GM21390 (cell line): ENCODE data around the gene CD34.
"Not testable (repeated sequence)": the region's sequence is repeated elsewhere in the genome, so short reads cannot be mapped to it uniquely, and the experiment has no call there.

ENCODE experiments used
- ATAC-seq: cut with Tn5 transposase; IDR thresholded peaks from one replicate; pipeline ENCODE4 v1.9.1; 2021; ENCODE audit not compliant: unreplicated experiment

Gene CD34

GRCh38 chr1:207910591-207911354, at the start of gene CD34:
Gene CD34, minus strand, starts transcription at chr1:207911125. Its CDS starts 45 bp downstream, at chr1:207911080.
- no peak for ATAC-seq

GRCh38 chr1:207960346-207960745, 49.4 kb upstream of the CD34 start:
- no peak for ATAC-seq

- no peak for ATAC-seq
Measured at GRCh38 chr1:207959910-207960309, 49.0 kb upstream of the CD34 start.

DNA sequence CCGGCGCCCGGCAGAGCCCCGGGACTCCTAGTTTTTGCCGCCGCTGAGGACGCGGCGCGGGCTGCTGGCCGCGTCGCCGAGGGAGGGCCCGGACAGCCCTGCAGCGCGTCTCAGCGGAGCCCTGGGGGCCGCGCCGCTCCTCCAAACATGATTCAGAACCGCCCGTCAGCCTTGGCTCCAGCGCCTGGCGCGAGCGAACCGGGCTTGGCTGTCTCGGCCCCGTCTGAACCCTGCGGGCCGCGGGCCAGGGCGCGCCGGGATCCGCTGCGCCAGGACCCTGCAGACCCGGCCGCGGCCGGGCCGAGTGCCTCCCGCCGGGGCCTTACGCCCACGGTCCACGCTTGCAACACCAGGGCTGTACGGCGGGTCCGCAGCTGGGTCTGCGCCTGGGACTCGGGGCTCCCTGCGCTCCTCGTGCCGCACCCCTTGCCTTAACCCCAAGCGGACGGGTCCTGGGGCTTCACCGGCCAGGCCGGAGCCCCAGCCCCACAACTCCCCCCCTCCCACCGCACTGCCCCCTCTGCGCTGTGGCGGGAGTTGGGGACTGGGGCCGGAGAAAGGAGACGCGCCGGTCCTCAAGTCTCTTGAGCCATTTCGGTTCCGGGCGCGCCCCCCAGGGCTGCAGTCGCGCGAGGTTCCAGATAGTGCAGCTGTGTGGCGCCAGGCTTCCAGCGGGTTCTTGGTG, 48.4 kb upstream of the CD34 start:
- no peak for ATAC-seq

DNA sequence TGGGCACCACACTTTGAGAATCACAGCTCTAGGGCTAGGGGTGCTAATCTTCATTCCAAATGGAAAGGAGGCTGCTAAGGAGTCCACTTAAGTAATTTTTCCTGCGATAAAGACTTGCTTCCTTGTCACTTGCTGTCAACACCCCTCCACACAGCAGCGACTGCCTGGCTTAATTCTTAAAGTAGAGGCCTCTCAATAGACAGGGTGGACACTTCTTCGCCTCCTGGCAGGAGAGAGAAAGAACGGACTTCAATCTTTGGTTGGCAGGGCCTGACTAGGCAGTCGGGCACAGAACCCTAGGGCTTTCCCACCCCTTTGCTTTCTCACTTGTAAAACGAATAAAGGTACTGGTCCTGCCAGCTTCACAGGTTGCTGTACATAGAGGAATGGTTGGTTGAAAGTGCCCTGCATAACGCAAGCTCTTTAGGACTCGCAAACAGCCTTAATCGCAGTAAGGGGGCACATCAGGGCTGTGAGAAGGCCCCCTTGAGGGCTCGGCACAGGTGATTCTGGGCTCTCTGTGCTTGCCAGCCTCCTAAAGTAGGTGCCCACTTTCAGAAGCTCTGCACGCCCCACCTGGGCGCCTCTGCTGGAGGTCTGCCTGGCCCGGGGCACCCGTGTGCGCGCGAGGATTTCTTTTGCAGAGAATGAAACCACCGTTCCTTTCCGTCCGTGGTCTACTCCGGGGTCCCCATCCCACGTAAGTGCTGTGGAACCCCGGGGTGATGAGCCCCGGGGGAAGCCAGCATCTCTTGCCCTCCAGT, 47.6 kb upstream of the CD34 start:
- ATAC-seq = no peak

DNA sequence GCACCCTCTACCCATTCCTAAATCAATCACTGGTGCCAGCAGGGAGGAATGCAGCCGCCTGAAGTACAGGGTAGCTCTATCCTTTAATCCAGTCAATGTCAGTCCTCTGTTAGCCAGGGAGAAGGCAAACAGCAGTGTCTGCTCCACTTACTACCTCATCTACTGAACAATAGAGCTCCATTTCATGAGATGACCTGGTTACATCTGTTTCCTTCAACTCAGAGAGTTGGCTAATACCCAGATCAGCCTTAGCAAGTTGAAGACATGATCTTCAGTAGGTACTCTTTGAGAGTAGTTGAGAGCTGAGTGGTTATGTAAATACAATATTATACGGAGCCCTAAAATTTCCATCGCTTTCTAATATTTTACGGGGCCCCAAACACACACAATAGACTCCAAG, 46.1 kb upstream of the CD34 start:
- ATAC-seq = no peak

- no peak for ATAC-seq
Measured at GRCh38 chr1:207954104-207954503, 43.2 kb upstream of the CD34 start.

DNA sequence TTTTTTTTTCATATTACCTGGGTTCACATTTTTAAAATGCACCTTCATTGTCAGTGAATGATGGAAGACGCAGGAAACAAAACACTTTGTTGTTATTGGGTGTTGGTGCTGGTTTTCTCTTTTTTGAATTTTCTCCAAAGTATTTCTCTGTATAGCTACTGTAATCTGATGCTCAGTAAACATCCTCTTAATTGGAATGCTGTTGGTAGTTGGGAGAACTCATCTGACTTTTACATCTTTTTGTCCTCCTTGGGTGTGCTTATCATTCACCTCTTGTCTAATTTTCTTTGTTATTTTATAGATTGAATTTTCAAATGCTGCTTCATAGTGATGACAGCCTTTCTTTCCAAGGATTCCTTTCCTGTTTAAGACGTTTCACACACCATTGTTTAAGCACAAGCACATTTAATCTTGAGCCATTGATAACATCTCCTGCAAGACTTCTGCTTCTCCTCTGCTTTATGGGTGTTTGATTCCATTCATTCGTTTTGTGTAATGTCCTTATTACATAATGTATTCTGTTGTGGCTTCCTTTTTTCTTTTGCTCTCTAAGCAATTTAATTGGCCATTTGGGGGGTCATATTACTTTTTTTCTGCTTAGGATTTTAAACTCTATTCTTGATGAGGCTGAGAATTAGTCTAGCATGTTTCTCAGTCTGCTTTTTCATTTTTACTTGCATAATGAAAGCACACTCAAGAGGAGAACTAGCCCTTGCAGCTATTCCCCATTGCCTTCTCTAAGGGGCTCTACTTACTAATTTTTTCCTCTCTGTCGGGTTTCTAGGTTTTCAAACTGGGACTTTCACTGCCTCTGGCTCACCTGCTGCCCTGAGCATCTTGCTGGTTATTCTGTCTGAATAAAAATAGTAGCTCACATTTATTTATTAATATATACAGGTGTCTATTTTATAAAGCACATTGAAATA, 42.0 kb upstream of the CD34 start:
- ATAC-seq = no peak

GRCh38 chr1:207951652-207952051, 40.7 kb upstream of the CD34 start:
- no peak for ATAC-seq

- ATAC-seq = no peak
Measured at GRCh38 chr1:207950750-207951149, 39.8 kb upstream of the CD34 start.

- no peak for ATAC-seq
Measured at GRCh38 chr1:207949571-207950195, 38.8 kb upstream of the CD34 start.

DNA sequence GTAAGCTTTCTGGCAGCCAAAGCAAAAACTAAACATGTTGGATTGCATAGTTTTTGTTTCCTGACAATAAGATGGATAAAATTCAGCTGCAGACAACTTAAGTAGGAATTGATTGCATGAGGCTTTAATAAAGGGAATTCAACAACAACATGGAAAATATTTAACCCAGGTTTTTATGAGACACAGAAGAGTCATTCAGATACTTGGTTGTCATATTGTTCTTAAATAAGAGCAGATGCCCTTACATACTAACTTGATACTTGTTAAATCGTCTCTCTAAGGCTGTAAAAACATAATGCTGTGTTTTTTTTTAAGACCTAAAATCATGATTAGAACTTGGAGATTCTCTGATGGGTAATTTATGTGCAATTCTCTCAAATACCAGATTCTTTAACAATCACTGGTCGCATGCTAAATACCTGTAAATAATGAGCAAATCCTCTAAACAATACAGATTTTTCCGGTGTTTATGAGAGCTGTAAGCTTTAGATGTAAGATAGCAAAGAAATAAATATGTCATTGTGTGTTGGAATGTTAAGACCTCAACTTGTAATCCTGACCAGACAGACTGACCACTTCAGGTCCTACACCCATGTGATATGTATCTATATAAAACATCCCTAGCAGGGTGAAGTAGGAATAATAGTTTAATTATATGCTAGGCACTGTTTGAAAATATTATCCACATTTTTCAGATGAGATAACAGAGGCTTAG, 37.8 kb upstream of the CD34 start:
- no peak for ATAC-seq

GRCh38 chr1:207946756-207947155, 35.8 kb upstream of the CD34 start:
- no peak for ATAC-seq

- ATAC-seq = no peak
Measured at GRCh38 chr1:207944571-207944970, 33.6 kb upstream of the CD34 start.

DNA sequence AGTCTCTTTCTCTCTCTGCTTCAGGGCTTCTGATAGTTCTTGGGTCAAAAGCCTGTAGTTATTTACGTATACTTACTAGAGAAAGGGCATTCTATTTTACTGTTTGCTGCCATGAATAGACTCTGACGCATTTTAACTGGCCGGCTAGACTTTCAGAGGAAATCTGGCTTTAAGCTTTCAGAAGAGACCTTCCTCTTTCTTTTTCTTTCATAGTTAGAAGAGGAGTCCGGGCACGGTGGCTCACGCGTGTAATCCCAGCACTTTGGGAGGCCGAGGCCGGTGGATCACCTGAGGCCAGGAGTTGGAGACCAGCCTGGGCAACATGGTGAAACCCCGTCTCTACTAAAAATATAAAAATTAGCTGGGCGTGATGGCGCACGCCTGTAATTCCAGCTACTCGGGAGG, 31.4 kb upstream of the CD34 start:
- ATAC-seq = not testable (repeated sequence)

DNA sequence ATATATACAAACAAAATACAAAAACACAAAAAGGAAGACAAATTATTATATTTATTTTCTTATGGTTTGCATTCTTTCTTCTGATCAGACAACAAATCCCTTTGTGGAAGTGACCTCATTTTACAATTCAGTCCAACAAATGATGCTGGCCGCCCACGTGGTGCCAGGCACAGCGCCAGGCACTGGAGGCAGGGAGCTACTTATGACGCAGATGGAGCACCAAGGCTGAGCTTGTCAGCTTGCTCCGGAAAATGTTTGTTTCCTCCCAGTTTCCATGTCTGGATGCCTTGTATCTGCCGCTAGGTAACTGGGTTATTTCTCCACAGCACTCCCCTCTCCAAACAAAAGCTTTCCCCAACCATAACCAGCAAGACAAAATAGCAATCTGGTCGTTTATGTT, 30.7 kb upstream of the CD34 start:
- ATAC-seq = no peak

- ATAC-seq = no peak
Measured at GRCh38 chr1:207938016-207938415, 27.1 kb upstream of the CD34 start.

DNA sequence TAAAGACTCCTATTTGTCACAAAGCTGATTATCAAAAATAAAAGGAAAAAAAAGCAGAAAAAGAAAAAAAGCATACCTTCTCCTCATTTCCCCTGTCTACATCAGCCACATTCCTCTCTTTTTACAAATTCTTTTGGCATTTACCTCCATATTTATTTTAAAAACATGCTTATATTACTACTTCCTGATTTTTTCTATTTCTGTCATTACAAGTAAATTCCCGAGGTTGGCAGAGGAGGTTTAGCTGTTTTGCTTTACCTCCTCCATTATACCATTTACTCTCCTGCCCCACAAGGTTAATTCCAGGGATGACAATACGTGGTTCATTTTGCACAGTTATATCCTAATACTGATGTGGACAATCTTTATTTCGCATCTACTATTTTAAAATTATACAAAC, 26.3 kb upstream of the CD34 start:
- ATAC-seq = no peak

DNA sequence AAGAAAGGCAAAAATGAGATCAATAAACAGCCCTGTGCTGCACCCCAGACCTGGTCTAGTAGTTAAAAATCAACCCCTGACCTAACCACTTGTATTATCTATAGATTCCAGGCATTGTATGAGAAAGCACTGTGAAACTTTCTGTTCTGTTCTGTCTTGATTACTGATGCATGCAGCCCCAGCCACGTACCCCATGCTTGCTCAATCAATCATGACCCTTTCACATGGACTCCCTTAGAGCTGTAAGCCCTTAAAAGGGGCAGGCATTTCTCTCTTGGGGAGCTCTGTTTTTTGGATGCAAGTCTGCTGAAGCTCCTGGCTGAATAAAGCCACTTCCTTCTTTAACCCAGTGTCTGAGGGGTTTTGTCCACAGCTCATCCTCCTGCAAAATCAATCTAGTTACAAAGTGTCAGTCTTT, 24.2 kb upstream of the CD34 start:
- ATAC-seq = peak; percentile 98
